Measurements from ENCODE around the gene KCNIP2. TPM values are rescaled to one million over a fixed set of nuclear protein-coding genes. Genes with fewer than 3 reads are reported as not detected.

Gene KCNIP2
- total RNA-seq, 1 experiment from 2014 or later, result 8.5 TPM

DNA sequence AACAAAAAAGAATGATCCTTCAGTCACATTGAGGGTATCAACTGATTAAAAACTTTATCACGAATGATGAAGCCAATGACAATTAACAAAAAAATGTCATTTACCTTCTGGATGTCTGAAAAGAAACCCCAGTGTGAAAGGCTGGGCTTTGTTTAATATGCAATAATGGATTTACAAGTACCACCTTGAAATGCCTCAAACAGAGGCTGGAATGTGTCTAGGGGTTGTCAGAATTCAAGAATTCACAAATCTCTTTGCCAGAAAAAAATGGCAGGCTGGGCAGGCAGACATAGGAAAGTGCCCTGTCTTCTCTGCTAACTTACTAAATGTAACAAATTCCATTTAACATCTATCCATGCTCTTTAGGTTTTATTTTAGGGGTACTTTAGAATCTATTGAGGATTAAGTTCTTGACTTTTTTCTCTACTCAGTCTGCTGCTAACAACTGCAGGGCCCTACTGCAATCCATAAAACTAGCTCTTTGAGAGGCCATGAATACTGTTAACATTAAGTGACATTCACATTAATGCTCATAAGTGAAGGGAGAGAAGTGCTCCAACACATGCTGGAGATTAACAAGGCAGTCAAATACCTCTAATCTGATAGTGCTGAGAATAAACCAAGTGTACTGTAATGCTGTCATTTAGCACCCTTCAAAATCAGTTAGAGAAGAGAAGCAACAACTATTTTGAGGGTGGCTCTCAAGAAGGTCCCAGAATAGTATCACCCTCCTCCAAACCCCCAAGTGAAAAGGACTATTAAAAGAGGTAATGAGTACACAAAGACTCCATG lies 43.1 kb upstream of the KCNIP2 start:
- Histone ChIP-seq H3K4me1 (ENCODE audit: control insufficient read depth in 1 of 2, insufficient read depth in 2 of 2, low read length in 2 of 2) (peaks cover 4 to 5% of the 10 kb centered on the region in 2 experiments; a peak in 1 of 4 replicates), H4K20me1 (ENCODE audit: insufficient read depth) (no peaks in the 10 kb centered on the region), H3K36me3 (ENCODE audit: control insufficient read depth in 1 of 2, insufficient read depth in 2 of 2, low read length in 2 of 2) (no peaks in the 10 kb centered on the region), H3K27ac (ENCODE audit: low read depth, low read length) (no peak overlapping the region), H3K79me2 (ENCODE audit: insufficient read depth, low read length) (no peaks in the 10 kb centered on the region), H3K9me3 (ENCODE audit: control insufficient read depth in 1 of 2, insufficient read depth in 1 of 2, low read depth in 1 of 2, low read length in 2 of 2) (no peaks in the 10 kb centered on the region), H2AFZ (ENCODE audit: low read depth, low read length, poor library complexity, severe bottlenecking) (no peak overlapping the region), H3K9me2 (ENCODE audit: insufficient read depth) (no peaks in the 10 kb centered on the region), H3K27me3 (ENCODE audit: insufficient read depth, low read length) (no peaks in the 10 kb centered on the region), H3K4me2 (ENCODE audit: low read length) (no peak overlapping the region), H3K9ac (ENCODE audit: low read length) (no peak overlapping the region), H3K4me3 (replicated peaks in 1 of 2; ENCODE audit: low read depth in 1 of 2, low read length in 2 of 2) (no peak overlapping the region)
- POLR2A ChIA-PET, result no interaction called here
- intact Hi-C loops (cut with micrococcal nuclease), result no loop called here
- ATAC-seq (no peak), DNase-seq (ENCODE audit: low read depth, low spot score) (no peak)
- RAD21 ChIA-PET (ENCODE audit: low non-redundant PET in 1 of 2, low total read pairs in 2 of 2, uncharacterized antibody in 2 of 2, unreplicated experiment in 2 of 2), result no interaction called here
- TF ChIP-seq ELF1 (IDR thresholded peaks at IDR 0.05; ENCODE audit: borderline replicate concordance, low read depth) (no peak), CEBPB (IDR thresholded peaks at IDR 0.05; ENCODE audit: low read depth) (no peak), EZH2phosphoT487 (IDR thresholded peaks at IDR 0.05; ENCODE audit: borderline replicate concordance) (no peak), ZFX (IDR thresholded peaks at IDR 0.05) (no peak), EZH2 (IDR thresholded peaks at IDR 0.05) (no peak), RAD21 (IDR thresholded peaks at IDR 0.05; ENCODE audit: low read depth) (no peak), SP1 (IDR thresholded peaks at IDR 0.05; ENCODE audit: low read depth) (no peak)
- TF ChIP-seq, protein P1, sequence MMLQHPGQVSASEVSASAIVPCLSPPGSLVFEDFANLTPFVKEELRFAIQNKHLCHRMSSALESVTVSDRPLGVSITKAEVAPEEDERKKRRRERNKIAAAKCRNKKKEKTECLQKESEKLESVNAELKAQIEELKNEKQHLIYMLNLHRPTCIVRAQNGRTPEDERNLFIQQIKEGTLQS (IDR thresholded peaks at IDR 0.05), result no peak
- TF ChIP-seq, protein P2, sequence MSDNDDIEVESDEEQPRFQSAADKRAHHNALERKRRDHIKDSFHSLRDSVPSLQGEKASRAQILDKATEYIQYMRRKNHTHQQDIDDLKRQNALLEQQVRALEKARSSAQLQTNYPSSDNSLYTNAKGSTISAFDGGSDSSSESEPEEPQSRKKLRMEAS (IDR thresholded peaks at IDR 0.05), result no peak
- TF ChIP-seq, protein P3, sequence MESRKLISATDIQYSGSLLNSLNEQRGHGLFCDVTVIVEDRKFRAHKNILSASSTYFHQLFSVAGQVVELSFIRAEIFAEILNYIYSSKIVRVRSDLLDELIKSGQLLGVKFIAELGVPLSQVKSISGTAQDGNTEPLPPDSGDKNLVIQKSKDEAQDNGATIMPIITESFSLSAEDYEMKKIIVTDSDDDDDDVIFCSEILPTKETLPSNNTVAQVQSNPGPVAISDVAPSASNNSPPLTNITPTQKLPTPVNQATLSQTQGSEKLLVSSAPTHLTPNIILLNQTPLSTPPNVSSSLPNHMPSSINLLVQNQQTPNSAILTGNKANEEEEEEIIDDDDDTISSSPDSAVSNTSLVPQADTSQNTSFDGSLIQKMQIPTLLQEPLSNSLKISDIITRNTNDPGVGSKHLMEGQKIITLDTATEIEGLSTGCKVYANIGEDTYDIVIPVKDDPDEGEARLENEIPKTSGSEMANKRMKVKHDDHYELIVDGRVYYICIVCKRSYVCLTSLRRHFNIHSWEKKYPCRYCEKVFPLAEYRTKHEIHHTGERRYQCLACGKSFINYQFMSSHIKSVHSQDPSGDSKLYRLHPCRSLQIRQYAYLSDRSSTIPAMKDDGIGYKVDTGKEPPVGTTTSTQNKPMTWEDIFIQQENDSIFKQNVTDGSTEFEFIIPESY (IDR thresholded peaks at IDR 0.05; ENCODE audit: extremely low read depth, insufficient replicate concordance, low read length), result no peak
- CTCF ChIA-PET, result interaction anchor here (1.6 to 8.0 kb wide), 2 partner anchors 123 to 124 kb away, joined by 11 to 92 read pairs; no protein-coding TSS in a partner anchor
- TSS peak; percentile 13 for BruUV-seq (replicated peaks)

Data from HCT116 (cell line).